GM12891 (cell line): ENCODE results near the gene ZNF208.

Experiments used
- DNase-seq: peaks from one replicate; pipeline ENCODE4 v3.0.0; 2011; ENCODE audit warnings: low spot score; ENCODE audit not compliant: insufficient read length
- FAIRE-seq: peaks from 2 replicates; lab custom pipeline; 2011; peaks lifted over from hg19 to GRCh38; lab: Jason Lieb, UNC
- PAX5 ChIP-seq: IDR thresholded peaks from 2 replicates; pipeline ENCODE4 v1.6.1; 2011; ENCODE audit warnings: low read length, moderate library complexity, mild to moderate bottlenecking; ENCODE audit not compliant: insufficient read depth, severe bottlenecking
- POLR2A ChIP-seq: IDR thresholded peaks from 2 replicates; pipeline ENCODE4 v1.6.1; 2011; ENCODE audit warnings: low read depth, low read length, control low read depth
- POLR2AphosphoS5 ChIP-seq: IDR thresholded peaks from 2 replicates; pipeline ENCODE4 v1.6.1; 2011; ENCODE audit warnings: low read depth, low read length, control low read depth
- POU2F2 ChIP-seq: IDR thresholded peaks from 2 replicates; pipeline ENCODE4 v1.6.1; 2011; ENCODE audit warnings: low read depth, mild to moderate bottlenecking, control low read depth, low read length, moderate library complexity
- SPI1 ChIP-seq: IDR thresholded peaks from 2 replicates; pipeline ENCODE4 v1.6.1; 2011; ENCODE audit warnings: low read depth, low read length, control low read depth
- TAF1 ChIP-seq: IDR thresholded peaks from 2 replicates; pipeline ENCODE4 v1.6.1; 2011; ENCODE audit warnings: low read depth, low read length, control low read depth

ZNF208 gene

DNA sequence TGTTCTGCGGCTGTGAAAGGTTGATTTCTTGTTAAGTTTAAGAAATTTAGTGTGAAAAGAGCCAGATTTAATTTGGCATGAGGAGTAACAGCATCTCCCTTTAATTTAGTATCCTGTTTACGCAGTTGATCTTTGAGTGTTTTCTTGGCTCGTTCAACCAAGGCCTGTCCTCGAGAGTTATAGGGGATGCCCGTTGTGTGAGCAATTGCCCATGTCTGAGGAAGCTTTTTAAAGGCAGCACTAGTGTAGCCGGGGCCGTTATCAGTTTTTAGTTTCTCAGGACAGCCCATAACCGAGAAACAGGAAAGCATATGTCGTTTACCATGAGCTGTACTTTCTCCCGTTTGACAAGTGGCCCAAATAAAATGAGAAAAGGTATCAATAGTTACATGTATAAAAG is 127.2 kb downstream of the ZNF208 start:
- DNase-seq (no peak), FAIRE-seq (no peak)
- no peak for TF ChIP-seq PAX5
- TF ChIP-seq POLR2A, result no peak
- TF ChIP-seq TAF1, result no peak
- no peak for TF ChIP-seq POU2F2
- TF ChIP-seq SPI1, result no peak
- no peak for TF ChIP-seq POLR2AphosphoS5
